Kidney glomerular epithelial cell (primary cell): Measurements from ENCODE around the gene GYS1.
"Not testable (repeated sequence)": the region's sequence is repeated elsewhere in the genome, so short reads cannot be mapped to it uniquely, and the experiment has no call there.

Experiments used
- DNase-seq: peaks from one replicate; lab custom pipeline; 2025; lab: John Stamatoyannopoulos, UW

GYS1 gene

GRCh38 chr19:48993175-48994034, at the start of gene GYS1, which contains the start of gene RUVBL2:
Gene GYS1, minus strand, starts transcription at chr19:48993309. Its CDS starts 197 bp downstream, at chr19:48993112.
Gene RUVBL2, plus strand, starts transcription at chr19:48993887. Its CDS starts 25 bp downstream, at chr19:48993912.
- DNase-seq = peak; percentile 100

GRCh38 chr19:49042666-49043065, 49.6 kb upstream of the GYS1 start:
- DNase-seq = not testable (repeated sequence)

GRCh38 chr19:49042177-49042576, 49.1 kb upstream of the GYS1 start:
- no peak for DNase-seq

GRCh38 chr19:49039736-49040135, 46.6 kb upstream of the GYS1 start:
- not testable (repeated sequence) for DNase-seq

- DNase-seq = peak; percentile 39
These were observed 45.6 kb upstream of the GYS1 start for GRCh38 chr19:49038557-49039276.

GRCh38 chr19:49038111-49038510, 45.0 kb upstream of the GYS1 start:
- not testable (repeated sequence) for DNase-seq

- DNase-seq = not testable (repeated sequence)
These were observed 43.7 kb upstream of the GYS1 start, which contains the start of gene CGB1 for GRCh38 chr19:49036815-49037214. Gene CGB1, minus strand, starts transcription at chr19:49036895. Its CDS starts 184 bp downstream, at chr19:49036711.

- not testable (repeated sequence) for DNase-seq
These were observed 38.7 kb upstream of the GYS1 start, which contains the start of gene CGB2 for GRCh38 chr19:49031642-49032301. Gene CGB2, plus strand, starts transcription at chr19:49031890. Its CDS starts 206 bp downstream, at chr19:49032096.

GRCh38 chr19:49030323-49030722, 37.2 kb upstream of the GYS1 start:
- not testable (repeated sequence) for DNase-seq

GRCh38 chr19:49029749-49030148, 36.6 kb upstream of the GYS1 start:
- not testable (repeated sequence) for DNase-seq

- not testable (repeated sequence) for DNase-seq
These were observed 35.6 kb upstream of the GYS1 start for GRCh38 chr19:49028686-49029085.

GRCh38 chr19:49025599-49025998, 32.5 kb upstream of the GYS1 start:
- not testable (repeated sequence) for DNase-seq

- not testable (repeated sequence) for DNase-seq
These were observed 32.0 kb upstream of the GYS1 start for GRCh38 chr19:49025088-49025487.

GRCh38 chr19:49024233-49024632, 31.1 kb upstream of the GYS1 start, which contains the start of gene CGB3:
Gene CGB3, minus strand, starts transcription at chr19:49024333. Its CDS starts 362 bp downstream, at chr19:49023971.
- DNase-seq = not testable (repeated sequence)

- no peak for DNase-seq
These were observed 29.0 kb upstream of the GYS1 start for GRCh38 chr19:49022116-49022515.

- peak; percentile 42 for DNase-seq
These were observed 28.1 kb upstream of the GYS1 start for GRCh38 chr19:49020931-49021895.

- DNase-seq = no peak
These were observed 27.2 kb upstream of the GYS1 start for GRCh38 chr19:49020342-49020741.

GRCh38 chr19:49019242-49019932, 26.3 kb upstream of the GYS1 start:
- DNase-seq = no peak

GRCh38 chr19:49018388-49019241, 25.5 kb upstream of the GYS1 start:
- not testable (repeated sequence) for DNase-seq
